ENCODE data around the gene SH2D3A. TPM values are rescaled to one million over a fixed set of nuclear protein-coding genes. Genes with fewer than 3 reads are reported as not detected.

SH2D3A gene
- total and polyA plus RNA-seq, 9 donors = 0.18 to 18.3 (median 1.5) TPM; not detected in 1

DNA sequence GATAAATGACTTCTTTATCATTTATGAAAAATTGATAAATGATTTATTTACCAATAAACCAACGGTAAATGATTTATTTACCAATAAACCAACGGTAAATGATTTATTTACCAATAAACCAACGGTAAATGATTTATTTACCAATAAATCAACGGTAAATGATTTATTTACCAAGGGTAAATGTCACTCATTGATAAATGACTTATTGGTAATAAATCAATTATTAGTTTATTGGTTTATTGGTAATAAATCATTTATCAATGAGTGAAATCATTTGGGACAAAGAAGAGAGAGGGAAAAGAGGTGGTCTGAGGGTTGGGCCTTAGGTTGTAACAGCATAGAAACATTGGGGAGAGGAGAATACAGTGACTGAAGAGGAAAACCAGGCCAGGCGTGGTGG, 26.7 kb upstream of the SH2D3A start:
- peaks cover 0 to 8% of the 10 kb centered on the region in 2 donors for H3K9me3 ChIP-seq
- intact Hi-C loops (cut with DNase I) = no loop called here
- H3K27ac ChIP-seq = no peak overlapping the region
- no peak overlapping the region for H3K4me3 ChIP-seq
- no peak for DNase-seq
- TF ChIP-seq, protein P1, sequence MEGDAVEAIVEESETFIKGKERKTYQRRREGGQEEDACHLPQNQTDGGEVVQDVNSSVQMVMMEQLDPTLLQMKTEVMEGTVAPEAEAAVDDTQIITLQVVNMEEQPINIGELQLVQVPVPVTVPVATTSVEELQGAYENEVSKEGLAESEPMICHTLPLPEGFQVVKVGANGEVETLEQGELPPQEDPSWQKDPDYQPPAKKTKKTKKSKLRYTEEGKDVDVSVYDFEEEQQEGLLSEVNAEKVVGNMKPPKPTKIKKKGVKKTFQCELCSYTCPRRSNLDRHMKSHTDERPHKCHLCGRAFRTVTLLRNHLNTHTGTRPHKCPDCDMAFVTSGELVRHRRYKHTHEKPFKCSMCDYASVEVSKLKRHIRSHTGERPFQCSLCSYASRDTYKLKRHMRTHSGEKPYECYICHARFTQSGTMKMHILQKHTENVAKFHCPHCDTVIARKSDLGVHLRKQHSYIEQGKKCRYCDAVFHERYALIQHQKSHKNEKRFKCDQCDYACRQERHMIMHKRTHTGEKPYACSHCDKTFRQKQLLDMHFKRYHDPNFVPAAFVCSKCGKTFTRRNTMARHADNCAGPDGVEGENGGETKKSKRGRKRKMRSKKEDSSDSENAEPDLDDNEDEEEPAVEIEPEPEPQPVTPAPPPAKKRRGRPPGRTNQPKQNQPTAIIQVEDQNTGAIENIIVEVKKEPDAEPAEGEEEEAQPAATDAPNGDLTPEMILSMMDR (IDR thresholded peaks at IDR 0.05) = no peak
- TF ChIP-seq EP300 (IDR thresholded peaks at IDR 0.05) (no peak), POLR2A (IDR thresholded peaks at IDR 0.05) (no peak)
- no peaks in the 10 kb centered on the region for H3K4me1 ChIP-seq (ENCODE audit: insufficient read depth)
- no peaks in the 10 kb centered on the region for H3K36me3 ChIP-seq
- 84 to 86% (median 86%) methylated on average over 5 of the region's 5 CpGs for WGBS, 3 donors
- H3K27me3 ChIP-seq = no peaks in the 10 kb centered on the region

DNA sequence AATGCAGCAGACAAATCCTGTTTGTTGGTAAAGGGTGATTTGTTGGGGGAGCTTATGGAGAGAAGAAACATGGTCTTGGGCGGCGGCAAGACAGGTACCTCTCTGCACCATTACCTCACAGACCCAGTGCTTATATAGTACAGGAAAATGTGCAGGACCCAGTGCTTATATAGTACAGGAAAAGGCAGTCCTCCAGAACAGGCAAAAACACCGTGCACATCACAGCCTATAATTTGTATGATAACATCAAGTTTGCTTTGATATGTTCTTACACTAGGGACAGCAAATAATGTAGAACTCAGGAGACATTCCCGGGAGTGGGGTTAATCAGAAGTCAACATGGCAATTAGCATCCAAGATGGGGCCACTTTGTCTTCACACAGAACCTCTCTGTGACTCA, 26.2 kb upstream of the SH2D3A start:
- 70 to 84% (median 76%) methylated on average over 4 of the region's 4 CpGs for WGBS, 3 donors
- Histone ChIP-seq H3K9me3 (peaks cover 0 to 8% of the 10 kb centered on the region in 2 donors), H3K4me1 (ENCODE audit: insufficient read depth) (no peaks in the 10 kb centered on the region), H3K36me3 (no peaks in the 10 kb centered on the region), H3K27ac (no peak overlapping the region), H3K4me3 (no peak overlapping the region), H3K27me3 (no peaks in the 10 kb centered on the region)
- no peak for DNase-seq
- intact Hi-C loops (cut with DNase I) = no loop called here
- TF ChIP-seq EP300 (IDR thresholded peaks at IDR 0.05) (no peak), POLR2A (IDR thresholded peaks at IDR 0.05) (no peak)
- TF ChIP-seq, protein P1 (IDR thresholded peaks at IDR 0.05) = no peak

DNA sequence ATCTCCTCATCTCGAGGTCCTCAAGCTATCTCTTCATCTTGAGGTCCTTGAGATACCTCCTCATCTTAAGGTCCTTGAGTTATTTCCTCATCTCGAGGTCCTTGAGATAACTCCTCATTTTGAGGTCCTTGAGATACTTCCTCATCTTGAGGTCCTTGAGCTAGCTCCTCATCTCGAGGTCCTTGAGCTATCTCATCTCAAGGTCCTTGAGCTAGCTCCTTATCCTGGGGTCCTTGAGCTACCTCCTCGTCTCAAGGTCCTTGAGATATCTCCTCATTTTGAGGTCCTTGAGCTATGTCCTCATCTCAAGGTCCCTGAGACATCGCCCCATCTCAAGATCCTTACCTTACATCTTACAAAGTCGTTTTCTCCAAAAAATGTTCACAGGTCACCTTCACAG, 24.0 kb upstream of the SH2D3A start:
- TF ChIP-seq EP300 (IDR thresholded peaks at IDR 0.05) (no peak), POLR2A (IDR thresholded peaks at IDR 0.05) (no peak)
- TF ChIP-seq, protein P1 (IDR thresholded peaks at IDR 0.05) = no peak
- 56 to 64% (median 62%) methylated on average over 6 of the region's 6 CpGs for WGBS, 3 donors
- H3K9me3 ChIP-seq = peaks cover 0 to 8% of the 10 kb centered on the region in 2 donors
- H3K27me3 ChIP-seq = no peaks in the 10 kb centered on the region
- intact Hi-C loops (cut with DNase I) = no loop called here
- DNase-seq = no peak
- H3K36me3 ChIP-seq = no peaks in the 10 kb centered on the region
- H3K4me3 ChIP-seq = no peak overlapping the region
- no peaks in the 10 kb centered on the region for H3K4me1 ChIP-seq (ENCODE audit: insufficient read depth)
- no peak overlapping the region for H3K27ac ChIP-seq

DNA sequence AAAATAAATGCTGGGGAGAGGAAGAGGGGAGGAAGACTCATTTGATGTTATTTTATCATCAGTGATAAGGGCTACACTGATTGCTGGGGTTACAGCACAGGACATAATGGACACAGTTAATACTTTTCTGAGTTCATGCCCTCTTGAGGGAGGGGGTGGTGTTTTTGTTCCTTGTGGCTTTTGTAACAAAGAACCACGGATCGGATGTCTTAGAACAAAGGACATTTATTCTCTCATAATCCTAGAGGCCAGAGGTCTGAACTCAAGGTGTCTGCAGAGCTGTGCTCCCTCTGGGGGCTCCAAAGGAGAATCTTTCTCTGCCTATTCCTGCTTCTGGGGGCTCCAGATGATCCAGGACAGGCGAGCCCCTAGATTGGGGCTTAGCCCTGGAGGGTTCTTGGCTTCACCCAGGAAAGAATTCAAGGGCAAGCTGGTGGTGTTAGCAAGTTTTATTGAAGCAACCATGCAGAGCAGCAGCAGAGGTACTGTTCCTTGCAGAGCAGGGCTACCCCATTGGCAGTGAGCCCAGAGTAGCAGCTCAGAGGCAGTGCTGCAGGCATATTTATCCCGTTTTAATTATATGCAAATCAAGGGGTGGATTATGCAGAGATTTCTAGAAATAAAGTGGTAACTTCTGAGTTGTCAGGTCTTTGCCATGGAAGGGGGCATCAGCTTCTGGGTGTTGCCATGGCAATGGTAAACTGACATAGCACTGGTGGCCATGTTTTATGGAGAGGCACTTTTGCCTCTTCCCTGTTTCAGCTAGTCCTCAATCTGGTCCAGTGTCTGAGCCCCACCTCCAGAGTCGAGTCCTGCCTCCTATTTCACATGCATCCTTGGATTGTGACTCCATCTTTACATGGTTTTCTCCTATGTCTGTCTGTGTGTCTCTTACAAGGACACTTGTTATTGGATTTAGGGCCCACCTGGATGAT, 23.2 kb upstream of the SH2D3A start:
- Histone ChIP-seq H3K36me3 (no peaks in the 10 kb centered on the region), H3K27me3 (no peaks in the 10 kb centered on the region), H3K4me3 (no peak overlapping the region), H3K4me1 (ENCODE audit: insufficient read depth) (no peaks in the 10 kb centered on the region), H3K27ac (no peak overlapping the region), H3K9me3 (peaks cover 0 to 8% of the 10 kb centered on the region in 2 donors)
- no peak for TF ChIP-seq EP300 (IDR thresholded peaks at IDR 0.05)
- intact Hi-C loops (cut with DNase I) = no loop called here
- DNase-seq = no peak
- WGBS, 3 donors = 46 to 56% (median 47%) methylated on average over 5 of the region's 5 CpGs

DNA sequence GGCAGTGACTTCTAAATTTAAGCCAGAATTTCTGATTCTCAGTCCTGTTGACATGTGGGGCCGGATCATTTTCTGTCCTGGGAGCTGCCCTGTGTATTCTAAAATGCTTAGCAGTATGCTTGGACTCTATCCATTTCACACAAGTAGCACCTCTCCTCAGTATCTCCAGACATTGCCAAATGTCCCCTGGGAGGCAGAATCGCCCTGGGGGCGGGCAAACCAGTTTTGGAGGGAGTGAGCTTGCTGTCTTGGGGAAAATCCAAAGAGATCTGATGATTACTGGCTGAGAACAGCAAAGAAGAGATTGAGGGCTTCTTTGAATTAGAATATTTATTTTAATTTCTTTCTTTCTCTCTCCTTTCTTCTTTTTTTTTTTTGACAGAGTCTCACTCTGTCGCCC, 21.7 kb upstream of the SH2D3A start:
- Histone ChIP-seq H3K27ac (no peak overlapping the region), H3K9me3 (peaks cover 0 to 4% of the 10 kb centered on the region in 2 donors), H3K27me3 (no peaks in the 10 kb centered on the region), H3K4me3 (no peak overlapping the region), H3K36me3 (no peaks in the 10 kb centered on the region), H3K4me1 (ENCODE audit: insufficient read depth) (no peaks in the 10 kb centered on the region)
- intact Hi-C loops (cut with DNase I) = no loop called here
- no peak for DNase-seq
- WGBS, 3 donors = 62 to 74% (median 73%) methylated on average over 4 of the region's 4 CpGs
- TF ChIP-seq EP300 (IDR thresholded peaks at IDR 0.05) = no peak
- no peak for TF ChIP-seq POLR2A (IDR thresholded peaks at IDR 0.05)
- TF ChIP-seq, protein P1 (IDR thresholded peaks at IDR 0.05) = no peak

Measured in ovary (tissue), 9 donors.